BJ (cell line): ENCODE results near the gene ZBP1. TPM values are rescaled to one million over a fixed set of nuclear protein-coding genes. Genes with fewer than 3 reads are reported as not detected.

Source experiments
- CTCF ChIA-PET: fragments of 350-600 bp; formaldehyde crosslinking; extraction: SDS; loops from one replicate; lab custom pipeline; 2021; ENCODE audit warnings: antibody characterized with exemption, inconsistent platforms; lab: Yijun Ruan, JAX
- POLR2A ChIA-PET: fragments of 300-600 bp; sonication (Branson Sonifier 250); formaldehyde crosslinking; extraction: SDS; loops from one replicate; lab custom pipeline; 2021; ENCODE audit warnings: antibody characterized with exemption; lab: Charles Lee
- DNase-seq: peaks from one replicate; pipeline ENCODE4 v3.0.0-alpha.2; 2011; ENCODE audit warnings: low read depth
- H3K27me3 ChIP-seq: 2 replicates; pipeline ENCODE4 v1.6.0; 2011; ENCODE audit warnings: low read length; ENCODE audit not compliant: control insufficient read depth, insufficient read depth
- H3K36me3 ChIP-seq: 2 replicates; pipeline ENCODE4 v1.5.1; 2011; ENCODE audit warnings: low read length; ENCODE audit not compliant: control insufficient read depth, insufficient read depth
- H3K4me3 ChIP-seq: 2 replicates; pipeline ENCODE4 v1.5.1; 2011; ENCODE audit warnings: low read depth, mild to moderate bottlenecking, control low read depth, low read length
- polyA plus RNA-seq: library from polyadenylated mRNA; depleted of rRNA; stranded (reverse); fragments of >200 nt; gene quantifications from 2 replicates; pipeline ENCODE4 v1.2.3, GENCODE V29; 2011
- TF ChIP-seq, protein P1 (sequence below): IDR thresholded peaks from 2 replicates; pipeline ENCODE4 v1.5.1; 2011; ENCODE audit warnings: low read depth, mild to moderate bottlenecking, control low read depth, inconsistent platforms, low read length, moderate library complexity; ENCODE audit not compliant: insufficient read depth

Gene ZBP1
- polyA plus RNA-seq, 1 experiment = not detected

DNA sequence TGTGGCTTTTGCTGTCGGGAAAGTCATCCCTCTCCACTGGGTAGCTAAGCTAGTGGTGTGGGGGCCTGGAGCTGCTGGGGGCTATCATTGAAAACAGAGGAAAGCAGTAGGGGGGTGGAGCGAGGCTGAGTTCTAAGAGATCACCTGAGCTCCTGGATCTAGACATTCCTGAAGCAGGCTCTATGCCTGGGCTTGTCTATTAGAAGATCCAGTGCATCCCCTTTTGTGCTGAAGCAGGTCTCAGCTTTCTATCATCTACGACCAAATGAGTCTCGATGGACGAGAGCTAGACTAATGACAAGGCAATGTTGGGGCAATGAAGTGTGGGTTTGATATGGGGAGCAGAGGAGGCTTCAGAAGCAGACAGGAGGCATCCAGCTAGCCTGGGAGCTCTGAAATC lies 18.5 kb downstream of the ZBP1 start:
- TF ChIP-seq, protein P1, sequence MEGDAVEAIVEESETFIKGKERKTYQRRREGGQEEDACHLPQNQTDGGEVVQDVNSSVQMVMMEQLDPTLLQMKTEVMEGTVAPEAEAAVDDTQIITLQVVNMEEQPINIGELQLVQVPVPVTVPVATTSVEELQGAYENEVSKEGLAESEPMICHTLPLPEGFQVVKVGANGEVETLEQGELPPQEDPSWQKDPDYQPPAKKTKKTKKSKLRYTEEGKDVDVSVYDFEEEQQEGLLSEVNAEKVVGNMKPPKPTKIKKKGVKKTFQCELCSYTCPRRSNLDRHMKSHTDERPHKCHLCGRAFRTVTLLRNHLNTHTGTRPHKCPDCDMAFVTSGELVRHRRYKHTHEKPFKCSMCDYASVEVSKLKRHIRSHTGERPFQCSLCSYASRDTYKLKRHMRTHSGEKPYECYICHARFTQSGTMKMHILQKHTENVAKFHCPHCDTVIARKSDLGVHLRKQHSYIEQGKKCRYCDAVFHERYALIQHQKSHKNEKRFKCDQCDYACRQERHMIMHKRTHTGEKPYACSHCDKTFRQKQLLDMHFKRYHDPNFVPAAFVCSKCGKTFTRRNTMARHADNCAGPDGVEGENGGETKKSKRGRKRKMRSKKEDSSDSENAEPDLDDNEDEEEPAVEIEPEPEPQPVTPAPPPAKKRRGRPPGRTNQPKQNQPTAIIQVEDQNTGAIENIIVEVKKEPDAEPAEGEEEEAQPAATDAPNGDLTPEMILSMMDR = no peak
- no peaks in the 10 kb centered on the region; the same call in none of the 2 replicates for H3K27me3 ChIP-seq
- CTCF ChIA-PET = interaction anchor here (1.0 to 14.6 kb wide), 11 partner anchors 9 to 608 kb away, joined by 3 to 222 read pairs (median 5); no protein-coding TSS in a partner anchor
- no peak overlapping the region for H3K4me3 ChIP-seq
- DNase-seq = no peak
- no peaks in the 10 kb centered on the region for H3K36me3 ChIP-seq
- POLR2A ChIA-PET = no interaction called here

DNA sequence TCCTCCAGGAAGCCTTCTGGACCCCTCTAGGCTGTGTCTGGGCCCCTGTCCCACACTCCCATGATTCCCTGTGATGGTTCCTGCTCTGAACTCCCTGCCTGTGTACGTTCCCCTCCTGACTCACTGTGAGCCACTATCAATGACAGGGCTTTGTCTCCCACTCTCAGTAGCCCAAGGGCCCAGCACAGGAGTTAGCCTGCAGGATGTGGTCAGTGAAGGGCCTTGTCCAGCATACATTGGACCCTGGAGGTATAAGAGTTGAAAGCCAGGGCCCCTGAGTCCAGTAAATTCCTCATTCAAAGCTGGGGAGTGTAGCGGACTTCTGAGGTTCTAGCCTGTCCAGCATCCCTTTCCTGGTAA lies 19.0 kb downstream of the ZBP1 start:
- no peaks in the 10 kb centered on the region for H3K36me3 ChIP-seq
- no peak overlapping the region for H3K4me3 ChIP-seq
- TF ChIP-seq, protein P1 = no peak
- no peaks in the 10 kb centered on the region; the same call in none of the 2 replicates for H3K27me3 ChIP-seq
- DNase-seq = no peak
- CTCF ChIA-PET = interaction anchor here (1.0 to 14.6 kb wide), 11 partner anchors 9 to 608 kb away, joined by 3 to 222 read pairs (median 5); no protein-coding TSS in a partner anchor
- POLR2A ChIA-PET = no interaction called here

- no peak for DNase-seq
- CTCF ChIA-PET = interaction anchor here (1.2 to 14.6 kb wide), 7 partner anchors 10 to 609 kb away, joined by 3 to 222 read pairs (median 5); no protein-coding TSS in a partner anchor
- Histone ChIP-seq H3K4me3 (no peak overlapping the region), H3K36me3 (no peaks in the 10 kb centered on the region), H3K27me3 (no peaks in the 10 kb centered on the region; the same call in none of the 2 replicates)
- POLR2A ChIA-PET = no interaction called here
- TF ChIP-seq, protein P1 = no peak
These were observed 19.7 kb downstream of the ZBP1 start for GRCh38 chr20:57600320-57601210.

- Histone ChIP-seq H3K4me3 (no peak overlapping the region), H3K27me3 (no peaks in the 10 kb centered on the region; the same call in none of the 2 replicates), H3K36me3 (no peaks in the 10 kb centered on the region)
- no peak for DNase-seq
- TF ChIP-seq, protein P1 = no peak
- CTCF ChIA-PET = interaction anchor here (0.7 to 14.6 kb wide), 7 partner anchors 8 to 611 kb away, joined by 3 to 222 read pairs (median 6); no protein-coding TSS in a partner anchor
- POLR2A ChIA-PET = no interaction called here
These were observed 21.7 kb downstream of the ZBP1 start for GRCh38 chr20:57598491-57598890.

DNA sequence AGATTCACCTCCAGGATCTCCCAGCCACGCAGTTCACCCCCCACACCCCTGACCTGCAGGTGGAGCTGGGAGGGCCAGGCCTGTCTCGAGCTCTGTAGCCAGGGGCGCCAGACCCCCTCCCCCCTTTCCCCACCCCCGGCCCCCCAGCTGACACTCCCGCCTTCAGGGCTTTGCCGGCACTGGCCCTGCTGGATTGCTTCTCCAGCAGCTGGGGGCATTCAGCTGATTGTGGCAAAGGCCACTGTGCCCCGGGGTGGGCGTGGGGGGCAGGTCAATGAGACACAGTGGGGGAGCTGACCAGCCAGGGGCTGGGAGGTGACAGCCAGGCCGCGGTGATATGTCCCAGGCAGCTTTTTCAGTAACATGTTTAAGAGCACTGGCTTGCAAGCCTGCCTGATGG lies 22.2 kb downstream of the ZBP1 start:
- CTCF ChIA-PET = interaction anchor here (0.7 to 14.6 kb wide), 7 partner anchors 8 to 612 kb away, joined by 3 to 222 read pairs (median 6); no protein-coding TSS in a partner anchor
- Histone ChIP-seq H3K4me3 (no peak overlapping the region), H3K36me3 (no peaks in the 10 kb centered on the region), H3K27me3 (no peaks in the 10 kb centered on the region; the same call in none of the 2 replicates)
- POLR2A ChIA-PET = no interaction called here
- no peak for DNase-seq
- TF ChIP-seq, protein P1 = no peak
